DMS153 (cell line): ENCODE measurements around the gene STARD6.
"Not testable (repeated sequence)": the region's sequence is repeated elsewhere in the genome, so short reads cannot be mapped to it uniquely, and the experiment has no call there.

Source experiments
- DNase-seq: peaks from one replicate; lab custom pipeline; 2025; lab: John Stamatoyannopoulos, UW

STARD6 gene

DNA sequence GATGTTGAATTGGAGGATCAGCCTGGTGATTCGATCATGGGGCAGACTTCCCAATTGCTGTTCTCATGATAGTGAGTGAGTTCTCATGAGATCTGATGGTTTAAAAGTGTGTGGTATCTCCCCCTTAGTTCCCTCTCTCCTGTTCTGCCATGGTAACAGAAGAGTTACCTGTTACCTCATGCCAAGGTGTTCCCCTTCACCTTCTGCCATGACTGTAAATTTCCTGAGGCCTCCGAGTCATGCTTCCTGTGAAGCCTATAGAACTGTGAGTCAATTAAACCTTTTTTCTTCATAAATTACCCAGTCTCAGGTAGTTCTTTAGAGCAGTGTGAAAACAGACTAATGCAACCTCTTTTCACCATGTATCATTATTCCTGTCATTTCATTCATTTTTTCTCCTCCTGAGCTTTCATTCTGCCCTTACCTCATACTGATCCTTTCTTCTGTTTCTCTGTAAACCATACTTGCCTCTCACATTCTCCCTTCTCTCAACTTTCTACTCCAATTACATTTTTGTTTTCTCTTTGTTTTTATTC lies 22.0 kb downstream of the STARD6 start:
- DNase-seq, result no peak

DNA sequence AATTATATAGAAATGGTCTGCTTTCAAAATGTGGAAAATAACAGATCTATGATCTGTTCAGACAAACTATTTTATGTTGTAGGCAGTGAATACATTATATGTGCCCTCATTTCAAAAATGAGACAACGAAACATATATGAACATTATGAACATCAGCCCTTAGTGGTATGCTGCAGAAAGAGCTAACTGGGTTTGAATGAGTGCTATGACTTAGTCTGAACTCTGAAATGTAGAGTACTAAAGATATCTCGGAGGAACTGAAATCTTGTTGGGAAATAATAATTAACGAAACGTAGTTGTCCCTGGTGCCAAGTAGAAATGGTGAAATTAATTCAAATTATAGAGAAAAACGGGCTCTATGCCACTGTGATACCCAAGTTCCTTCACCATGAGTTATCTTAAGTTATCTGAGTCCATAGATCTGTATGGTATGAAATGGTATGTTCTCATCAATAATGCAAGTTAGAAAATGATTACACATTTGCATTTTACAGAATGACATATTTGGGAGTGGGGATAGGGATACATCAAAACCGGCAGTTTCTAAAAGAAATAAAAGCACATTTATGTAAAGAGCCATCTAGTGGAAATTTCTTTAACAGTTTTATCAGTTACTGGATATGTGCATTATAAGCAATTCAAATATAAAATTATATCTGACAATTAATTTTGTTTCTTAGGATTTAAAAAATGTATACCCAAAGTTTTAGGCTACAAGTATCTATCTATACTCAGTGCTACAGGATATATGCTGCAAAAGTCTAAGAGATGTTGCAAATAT lies 26.7 kb downstream of the STARD6 start:
- DNase-seq, result no peak

DNA sequence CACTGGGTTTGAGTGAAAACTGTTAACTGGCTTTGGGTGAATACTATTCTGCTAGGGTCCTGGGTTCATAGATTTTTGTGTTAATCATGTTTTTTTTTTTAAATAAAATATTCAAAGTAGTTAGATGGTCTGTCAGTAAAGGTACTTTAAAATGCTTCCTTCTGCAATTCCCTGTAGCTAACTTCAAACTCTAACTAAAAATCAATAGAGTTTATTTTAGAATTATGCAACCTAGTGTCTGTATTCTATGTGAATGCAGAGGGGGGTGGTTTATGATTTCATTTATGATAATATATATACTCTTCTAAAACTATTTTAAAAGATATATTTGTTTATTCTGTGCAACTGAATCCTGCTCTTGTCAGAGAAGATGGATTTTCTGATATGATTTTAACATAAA lies 27.9 kb downstream of the STARD6 start:
- no peak for DNase-seq

DNA sequence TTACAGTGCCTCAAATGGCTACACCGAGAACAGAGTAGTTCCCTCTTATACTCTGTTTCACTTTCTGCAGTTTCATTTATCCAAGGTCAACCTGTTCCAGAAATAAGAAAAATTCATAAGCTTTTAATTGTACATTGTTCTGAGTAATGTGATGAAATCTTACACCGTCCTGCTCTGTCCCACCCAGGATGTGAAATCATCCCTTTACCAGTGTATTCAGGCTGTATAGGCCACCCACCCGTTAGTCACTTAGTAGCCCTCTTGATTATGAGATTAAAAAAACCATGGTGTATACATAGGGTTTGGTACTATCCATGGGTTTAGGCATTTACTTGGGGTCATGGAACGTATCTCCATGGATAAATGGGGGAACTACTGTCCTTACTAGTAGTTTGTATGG lies 29.8 kb downstream of the STARD6 start:
- DNase-seq, result no peak

DNA sequence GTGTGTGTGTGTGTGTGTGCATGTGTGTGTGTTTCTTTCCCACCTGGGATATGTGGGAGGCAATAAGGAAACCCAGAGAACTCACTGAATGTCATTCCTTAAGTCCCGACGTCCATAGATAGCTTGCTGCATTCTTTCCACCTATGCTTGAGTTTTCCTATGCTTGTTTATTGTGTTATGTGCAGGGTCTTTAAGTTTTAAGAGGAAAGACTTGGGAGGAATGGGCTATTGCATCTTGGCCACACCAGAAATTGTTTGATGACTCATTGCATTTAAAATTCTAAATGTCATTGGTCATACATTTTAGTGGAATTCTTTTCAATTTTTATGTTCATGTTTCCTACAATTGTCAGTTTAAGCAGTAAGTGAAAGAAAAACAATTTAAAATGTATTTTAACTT lies 33.7 kb downstream of the STARD6 start:
- DNase-seq, result no peak

DNA sequence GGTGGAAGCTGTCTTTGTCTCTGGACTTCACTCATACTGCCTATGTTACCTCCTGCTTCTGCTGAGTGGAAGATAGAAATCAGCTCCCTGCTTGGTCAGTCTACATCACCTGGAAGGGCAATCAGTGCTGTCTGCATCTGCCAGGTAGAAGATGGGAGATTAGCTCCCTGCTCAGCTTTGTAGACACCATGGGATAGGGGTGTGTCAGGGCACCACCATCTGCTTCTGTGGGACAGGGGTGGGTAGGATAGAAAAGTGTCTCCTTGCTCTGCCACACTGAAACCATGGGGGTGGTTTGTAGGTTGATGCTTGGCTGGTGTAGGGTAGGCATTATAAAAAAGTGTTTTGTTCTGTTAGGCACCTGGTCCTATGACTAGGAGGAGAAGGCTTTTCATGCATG lies 34.1 kb downstream of the STARD6 start:
- no peak for DNase-seq

DNA sequence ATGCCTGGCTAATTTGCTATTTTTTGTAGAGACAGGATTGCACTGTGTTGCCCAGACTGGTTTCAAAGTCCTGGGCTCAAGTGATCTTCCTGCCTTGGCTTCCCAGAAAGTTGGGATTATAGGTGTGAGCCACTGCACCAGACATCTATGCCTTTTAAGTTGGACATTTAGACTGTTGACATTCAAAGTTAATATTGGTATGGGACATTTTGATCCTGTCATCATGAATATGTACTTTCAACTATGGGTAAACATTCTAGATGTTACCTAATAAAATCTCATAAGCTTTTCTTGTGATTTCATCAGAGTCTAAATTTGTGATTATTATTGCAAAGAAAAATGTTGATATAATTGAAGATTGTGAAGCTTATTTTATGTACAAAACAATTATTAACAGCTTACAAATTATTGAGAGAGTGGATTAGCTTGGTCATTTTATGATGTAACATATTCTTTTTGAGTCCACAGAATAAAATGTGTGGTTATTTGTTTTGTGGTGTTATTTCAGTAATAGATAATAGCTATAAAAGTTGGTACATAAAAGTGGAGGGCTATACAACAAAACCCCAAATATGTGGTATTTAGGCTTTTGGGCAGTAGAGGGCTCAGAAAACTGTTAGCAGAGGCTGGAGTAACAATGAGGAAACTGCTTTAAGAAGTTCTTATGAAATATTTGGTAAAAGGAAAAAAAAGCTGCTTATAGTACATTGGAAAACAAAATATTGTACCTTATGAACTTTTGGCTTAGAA lies 41.4 kb downstream of the STARD6 start:
- DNase-seq, result no peak

DNA sequence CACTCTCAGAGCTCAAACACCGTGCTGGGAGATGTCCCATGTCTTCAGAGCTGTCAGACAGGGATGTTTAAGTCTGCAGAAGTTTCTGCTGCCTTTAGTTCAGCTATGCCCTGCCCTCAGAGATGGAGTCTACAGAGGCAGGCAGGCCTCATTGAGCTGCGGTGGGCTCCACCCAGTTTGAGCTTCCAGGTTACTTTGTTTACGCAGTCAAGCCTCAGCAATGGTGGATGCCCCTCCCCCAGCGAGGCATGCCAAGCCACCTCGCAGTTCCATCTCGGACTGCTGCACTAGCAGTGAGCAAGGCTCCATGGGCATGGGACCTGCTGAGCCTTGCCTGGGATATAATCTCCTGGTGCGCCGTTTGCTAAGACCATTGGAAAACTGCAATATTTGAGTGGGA lies 48.1 kb downstream of the STARD6 start:
- not testable (repeated sequence) for DNase-seq

DNA sequence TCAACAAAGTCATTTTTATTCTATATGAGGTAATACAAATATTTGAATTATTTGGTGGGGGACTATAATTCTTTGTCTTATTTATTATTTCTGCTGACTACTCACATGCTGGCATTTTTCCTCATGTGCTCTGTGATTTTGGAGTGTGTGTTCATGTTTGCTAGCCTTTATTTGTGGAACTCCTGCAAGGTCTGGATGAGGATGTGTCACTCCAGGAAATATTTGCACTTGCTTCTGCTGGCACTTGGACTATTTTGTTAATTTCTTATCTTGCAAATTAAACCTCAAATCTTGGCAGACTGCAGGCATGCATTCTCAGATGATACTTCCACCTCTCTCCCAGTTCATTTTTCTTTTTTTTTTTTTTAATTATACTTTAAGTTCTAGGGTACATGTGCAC lies 54.2 kb downstream of the STARD6 start:
- no peak for DNase-seq

DNA sequence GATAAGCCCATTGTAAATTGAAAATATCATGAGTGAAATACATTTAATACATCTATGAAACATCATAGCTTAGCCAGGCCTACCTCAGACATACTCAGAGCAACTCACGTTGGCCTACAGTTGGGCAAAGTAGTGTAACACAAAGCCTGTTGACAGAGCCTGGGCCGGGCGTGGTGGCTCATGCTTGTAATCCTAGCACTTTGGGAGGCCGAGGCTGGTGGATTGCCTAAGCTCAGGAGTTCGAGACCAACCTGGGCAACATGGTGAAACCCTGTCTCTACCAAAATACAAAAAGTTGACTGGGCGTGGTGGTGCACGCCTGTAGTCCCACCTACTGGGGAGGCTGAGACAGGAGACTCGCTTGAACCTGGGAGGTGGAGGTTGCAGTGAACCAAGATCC lies 58.7 kb downstream of the STARD6 start:
- not testable (repeated sequence) for DNase-seq

DNA sequence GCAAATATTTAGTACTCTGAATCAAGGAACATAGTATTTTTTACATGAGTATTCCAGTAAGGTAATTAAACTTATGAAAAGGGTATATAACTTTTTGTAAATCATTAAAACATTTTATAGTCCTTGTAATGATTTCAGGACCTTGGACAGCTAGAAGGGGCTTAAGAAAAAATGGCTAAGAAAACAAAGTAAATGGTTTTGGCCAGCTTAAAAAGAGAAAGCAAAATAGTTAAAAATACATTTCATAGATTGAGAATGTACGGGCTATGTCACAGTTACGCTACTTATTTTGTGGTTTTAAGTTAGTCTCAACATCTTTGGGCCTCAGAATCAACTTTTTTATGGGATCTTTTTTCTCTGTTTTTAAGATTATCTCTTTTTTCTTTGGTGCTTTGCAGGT lies 61.6 kb downstream of the STARD6 start:
- DNase-seq, result no peak

DNA sequence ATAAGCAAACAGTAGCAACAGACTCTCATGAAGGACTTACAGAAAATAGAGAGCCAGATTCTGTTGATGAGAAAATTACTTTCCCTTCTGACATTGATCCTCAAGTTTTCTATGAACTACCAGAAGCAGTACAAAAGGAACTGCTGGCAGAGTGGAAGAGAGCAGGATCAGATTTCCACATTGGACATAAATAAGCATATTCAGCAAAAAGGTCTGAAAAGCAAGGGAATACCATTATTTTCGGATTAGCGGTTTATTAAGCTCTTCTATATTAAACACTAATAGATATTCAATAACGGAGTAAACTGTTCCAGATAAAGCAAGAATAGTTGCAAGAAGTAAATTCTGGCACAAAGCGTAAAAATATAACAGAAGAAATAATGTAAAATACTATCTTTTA lies 63.4 kb downstream of the STARD6 start:
- no peak for DNase-seq

DNA sequence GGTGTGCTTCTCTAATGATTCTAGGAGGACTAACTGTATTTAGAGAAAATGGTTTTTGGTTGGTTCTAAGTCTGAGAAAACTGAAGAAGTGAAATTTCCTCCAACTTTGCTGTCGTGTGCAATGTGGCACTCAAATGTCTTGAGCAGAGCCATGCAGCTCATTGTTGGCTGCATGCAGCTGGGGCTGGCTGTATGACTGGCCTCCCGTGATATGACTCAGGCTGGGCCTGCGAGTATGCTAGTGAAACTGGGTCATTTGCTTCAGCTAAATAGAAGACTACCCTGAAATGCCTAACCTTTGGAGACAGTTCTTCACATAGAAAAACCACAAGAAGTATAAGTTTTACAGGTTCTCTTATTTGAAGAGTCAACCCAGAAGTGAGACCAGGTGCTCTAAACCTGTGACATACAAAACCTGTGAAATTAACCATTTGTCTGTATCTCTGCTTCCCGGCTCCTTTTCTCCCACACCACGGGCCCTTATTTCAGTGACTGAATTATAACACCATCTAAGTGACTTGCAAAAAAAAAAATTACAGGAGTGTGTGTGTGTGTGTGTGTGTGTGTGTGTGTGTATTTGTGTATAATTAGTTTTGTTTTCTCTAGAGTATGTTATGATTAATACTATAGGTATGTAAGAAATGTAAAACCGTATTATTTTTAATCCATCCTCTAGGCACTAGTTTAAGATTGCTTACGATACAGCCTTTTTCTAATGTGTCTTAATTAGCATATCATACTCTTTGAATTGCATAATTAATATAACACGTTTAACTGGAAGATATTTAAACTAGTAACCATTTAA lies 72.5 kb downstream of the STARD6 start:
- DNase-seq, result no peak

DNA sequence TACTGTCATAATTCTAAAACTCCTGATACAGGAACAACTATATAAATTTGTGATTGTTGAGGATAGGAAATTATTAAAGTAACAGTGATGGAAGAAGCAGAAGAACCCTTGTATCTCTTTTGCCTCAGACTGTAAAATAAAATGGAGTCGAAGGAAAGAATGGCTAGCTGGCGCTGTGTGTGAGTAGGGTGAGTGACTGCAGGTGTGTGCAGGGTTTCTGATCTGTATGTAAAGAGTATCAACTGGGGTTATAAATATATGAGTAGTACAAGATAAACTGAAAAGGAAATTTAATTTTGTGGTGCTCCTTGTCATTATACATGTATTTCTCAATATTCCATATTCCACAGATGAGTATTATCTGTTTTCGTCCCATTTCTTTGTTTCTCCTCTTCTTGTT lies 73.1 kb downstream of the STARD6 start:
- no peak for DNase-seq

DNA sequence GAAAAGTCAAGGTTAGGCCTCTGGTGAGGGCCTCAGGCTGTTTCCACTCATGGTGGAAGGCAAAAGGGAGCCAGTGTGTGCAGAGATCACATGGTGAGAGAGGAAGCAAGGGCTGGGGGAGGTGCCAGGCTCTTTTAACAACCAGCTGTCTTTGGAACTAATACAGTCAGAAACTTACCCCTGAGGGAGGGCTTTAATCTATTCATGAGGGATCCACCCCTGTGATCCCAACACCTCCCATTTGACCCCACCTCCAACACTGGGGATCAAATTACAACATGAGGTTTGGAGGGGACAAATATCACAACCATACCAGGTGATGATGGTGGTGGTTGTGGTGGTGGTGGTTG lies 77.5 kb downstream of the STARD6 start:
- DNase-seq, result no peak

DNA sequence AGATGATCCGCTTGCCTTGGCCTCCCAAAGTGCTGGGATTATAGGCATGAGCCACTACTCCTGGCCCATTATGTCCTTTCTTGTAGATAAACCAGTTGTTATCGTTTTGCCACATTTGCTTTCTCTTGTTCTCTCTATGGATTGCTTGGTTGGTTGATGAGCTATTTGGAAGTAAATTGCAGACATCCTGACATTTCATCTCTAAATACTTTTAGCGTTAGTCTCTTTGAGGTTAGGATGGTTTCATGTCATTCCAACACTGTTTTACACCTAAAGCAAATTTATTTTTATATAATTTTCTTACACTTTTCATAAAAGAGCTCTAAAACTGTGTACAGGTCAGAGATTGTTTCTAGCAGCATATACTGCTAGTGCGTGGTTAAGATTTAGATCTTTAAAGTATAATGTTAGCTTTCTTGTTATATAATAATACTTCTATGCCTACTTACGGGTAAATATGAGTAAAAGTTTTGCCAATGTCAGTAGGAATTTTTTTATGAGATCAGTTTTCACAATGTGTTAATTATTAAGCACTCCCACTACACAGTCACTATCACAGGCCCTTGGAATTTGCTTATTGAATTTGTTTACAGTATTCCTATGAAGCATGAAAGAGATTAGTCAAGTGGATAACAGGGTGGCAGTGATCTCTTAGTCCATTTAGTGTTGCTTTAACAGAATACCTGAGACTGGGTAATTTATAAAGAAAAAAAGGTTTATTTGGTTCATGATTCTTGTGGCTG lies 78.0 kb downstream of the STARD6 start:
- no peak for DNase-seq

DNA sequence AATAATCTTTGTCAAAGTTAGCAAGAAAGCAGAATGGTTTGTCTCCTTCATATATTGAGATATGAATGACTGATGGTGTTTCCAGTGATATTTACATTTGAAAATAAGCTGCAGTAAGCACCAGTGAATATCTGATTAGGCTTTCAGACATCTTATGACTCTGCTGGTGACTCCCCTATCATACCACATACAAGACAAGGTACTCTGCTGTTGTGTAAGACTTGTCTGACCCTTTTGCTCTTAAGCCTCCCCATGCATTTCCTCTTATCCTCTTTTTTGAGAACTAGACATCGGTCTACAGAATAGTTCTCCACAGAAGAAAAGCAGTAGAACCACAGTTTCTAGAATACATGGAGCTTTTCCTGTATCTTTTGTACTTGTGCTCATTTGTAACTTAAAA lies 79.0 kb downstream of the STARD6 start:
- DNase-seq, result no peak

DNA sequence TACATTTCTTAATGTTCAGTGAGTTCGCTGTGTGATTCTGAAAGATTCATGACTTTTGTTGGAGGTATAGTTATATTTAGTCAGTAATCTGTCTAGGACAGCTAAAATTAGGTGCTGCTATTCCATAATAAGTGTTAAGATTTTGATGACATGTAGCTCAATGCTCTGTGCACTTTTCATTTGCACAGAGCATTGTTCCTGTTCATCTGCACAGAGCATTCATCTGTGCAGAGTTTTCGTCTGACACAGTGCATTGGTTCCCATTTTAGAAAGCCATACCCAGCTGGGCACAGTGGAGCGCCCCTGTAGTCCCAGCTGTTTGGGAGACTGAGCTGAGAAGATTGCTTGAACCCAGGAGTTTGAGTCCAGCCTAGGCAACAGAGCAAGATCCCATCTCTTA lies 79.8 kb downstream of the STARD6 start:
- no peak for DNase-seq
